ENCODE results near the gene CRY2.

CRY2 gene

GRCh38 chr11:45850446-45850845 is 3.2 kb downstream of the CRY2 start:
- no peak for DNase-seq

- DNase-seq: no peak
Measured at GRCh38 chr11:45851228-45851627, 4.0 kb downstream of the CRY2 start.

GRCh38 chr11:45852018-45852711 is 4.9 kb downstream of the CRY2 start:
- DNase-seq: no peak

- DNase-seq: no peak
Measured at GRCh38 chr11:45852712-45853101, 5.4 kb downstream of the CRY2 start.

- DNase-seq: no peak
Measured at GRCh38 chr11:45853332-45854219, 6.3 kb downstream of the CRY2 start.

- no peak for DNase-seq
Measured at GRCh38 chr11:45855308-45855707, 8.0 kb downstream of the CRY2 start.

- DNase-seq: no peak
Measured at GRCh38 chr11:45856044-45856468, 8.8 kb downstream of the CRY2 start.

- no peak for DNase-seq
Measured at GRCh38 chr11:45857961-45858474, 10.7 kb downstream of the CRY2 start.

GRCh38 chr11:45858751-45859398 is 11.6 kb downstream of the CRY2 start:
- no peak for DNase-seq

GRCh38 chr11:45859661-45860140 is 12.4 kb downstream of the CRY2 start:
- DNase-seq: no peak

GRCh38 chr11:45860348-45860747 is 13.1 kb downstream of the CRY2 start:
- no peak for DNase-seq

- no peak for DNase-seq
Measured at GRCh38 chr11:45860764-45861510, 13.7 kb downstream of the CRY2 start.

GRCh38 chr11:45864041-45864440 is 16.8 kb downstream of the CRY2 start:
- no peak for DNase-seq

GRCh38 chr11:45869551-45869950 is 22.3 kb downstream of the CRY2 start:
- no peak for DNase-seq

GRCh38 chr11:45870706-45871105 is 23.4 kb downstream of the CRY2 start:
- DNase-seq: no peak

- DNase-seq: no peak
Measured at GRCh38 chr11:45871638-45872037, 24.4 kb downstream of the CRY2 start.

- peak; percentile 38 for DNase-seq
Measured at GRCh38 chr11:45872651-45873356, 25.5 kb downstream of the CRY2 start.

GRCh38 chr11:45876401-45876800 is 29.1 kb downstream of the CRY2 start:
- no peak for DNase-seq

- no peak for DNase-seq
Measured at GRCh38 chr11:45877221-45877620, 29.9 kb downstream of the CRY2 start.

GRCh38 chr11:45877845-45878244 is 30.6 kb downstream of the CRY2 start:
- no peak for DNase-seq

- no peak for DNase-seq
Measured at GRCh38 chr11:45879803-45880686, 32.8 kb downstream of the CRY2 start.

Data from GDM1 (cell line).